ENCODE measurements around the gene TTLL8.
A peak's percentile ranks its signal among the peaks of the same experiment; 100 is the strongest.
"Not testable (repeated sequence)": the region's sequence is repeated elsewhere in the genome, so short reads cannot be mapped to it uniquely, and the experiment has no call there.

TTLL8 gene

DNA sequence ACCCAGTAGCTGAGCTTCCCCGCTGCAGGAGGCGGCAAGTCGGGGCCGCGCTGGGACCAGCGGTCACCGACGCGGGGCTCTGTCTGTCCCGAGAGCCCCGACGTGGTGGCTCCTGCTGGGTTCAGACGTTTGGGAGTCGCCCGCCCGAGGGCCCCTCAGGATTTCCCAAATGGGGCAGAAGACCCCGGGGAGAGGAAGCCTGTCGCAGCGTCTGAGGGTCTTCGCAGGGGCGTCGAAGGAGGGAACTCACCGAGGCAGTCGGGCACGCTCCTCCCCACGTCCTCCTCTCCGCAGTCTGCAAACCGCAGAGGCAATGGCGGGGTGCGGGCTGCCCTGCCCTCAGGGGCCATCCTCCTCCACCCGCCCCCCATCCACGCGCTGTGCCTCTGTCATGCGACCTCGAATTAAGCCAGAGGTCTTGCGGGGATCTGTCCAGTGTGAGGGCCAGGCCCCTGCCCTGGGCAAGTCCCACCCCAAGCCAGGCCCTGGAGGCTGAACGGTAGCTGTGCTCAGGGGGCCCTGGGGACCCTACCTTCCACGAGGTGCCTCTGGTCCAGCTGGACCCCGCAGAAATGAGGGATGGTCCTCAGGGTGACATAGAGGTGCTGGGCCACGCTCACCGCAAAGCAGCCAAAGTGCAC lies 58.0 kb downstream of the TTLL8 start:
- no peak for DNase-seq

DNA sequence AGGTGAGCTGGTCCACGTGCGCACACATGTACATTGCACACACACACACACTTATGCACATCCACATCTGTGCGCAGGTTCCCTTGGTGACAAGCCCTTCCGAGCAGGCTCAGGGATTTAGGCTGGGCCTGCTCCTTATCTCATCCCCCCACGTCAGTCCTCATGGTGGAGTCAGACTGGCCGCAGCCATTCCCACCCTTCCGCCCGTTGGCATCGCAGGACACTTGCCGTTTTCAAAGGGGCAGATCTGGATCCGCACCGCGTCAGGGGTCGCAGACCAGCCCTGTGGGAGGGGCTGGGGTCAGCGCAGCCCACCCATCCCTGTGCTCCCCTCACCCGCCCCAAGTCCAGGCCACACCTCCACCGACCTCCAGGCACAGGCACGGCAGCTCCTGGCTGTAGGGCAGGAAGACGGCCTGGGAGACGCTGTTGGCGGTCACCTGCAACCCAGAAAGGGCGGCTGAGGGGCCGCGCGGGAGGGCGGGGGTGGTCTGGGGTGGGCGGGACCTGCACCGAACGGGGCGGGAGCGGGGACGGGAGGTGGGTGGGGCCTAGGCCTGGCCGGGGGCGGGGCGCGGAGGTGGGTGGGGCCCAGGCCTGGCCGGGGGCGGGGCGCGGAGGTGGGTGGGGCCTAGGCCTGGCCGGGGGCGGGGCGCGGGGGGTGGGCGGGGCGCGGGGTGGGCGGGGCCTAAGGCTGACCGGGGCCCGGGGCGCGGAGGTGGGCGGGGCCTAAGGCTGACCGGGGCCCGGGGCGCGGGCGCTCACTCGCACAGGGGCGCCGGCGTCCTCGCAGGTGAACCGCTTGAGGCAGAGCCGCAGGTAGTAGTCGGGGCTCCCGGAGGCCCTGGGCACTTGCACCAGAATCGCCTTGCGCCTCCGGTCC lies 58.8 kb downstream of the TTLL8 start:
- DNase-seq, result peak; percentile 64

- no peak for DNase-seq
Measured at GRCh38 chr22:49998718-49999062, 59.4 kb downstream of the TTLL8 start.

DNA sequence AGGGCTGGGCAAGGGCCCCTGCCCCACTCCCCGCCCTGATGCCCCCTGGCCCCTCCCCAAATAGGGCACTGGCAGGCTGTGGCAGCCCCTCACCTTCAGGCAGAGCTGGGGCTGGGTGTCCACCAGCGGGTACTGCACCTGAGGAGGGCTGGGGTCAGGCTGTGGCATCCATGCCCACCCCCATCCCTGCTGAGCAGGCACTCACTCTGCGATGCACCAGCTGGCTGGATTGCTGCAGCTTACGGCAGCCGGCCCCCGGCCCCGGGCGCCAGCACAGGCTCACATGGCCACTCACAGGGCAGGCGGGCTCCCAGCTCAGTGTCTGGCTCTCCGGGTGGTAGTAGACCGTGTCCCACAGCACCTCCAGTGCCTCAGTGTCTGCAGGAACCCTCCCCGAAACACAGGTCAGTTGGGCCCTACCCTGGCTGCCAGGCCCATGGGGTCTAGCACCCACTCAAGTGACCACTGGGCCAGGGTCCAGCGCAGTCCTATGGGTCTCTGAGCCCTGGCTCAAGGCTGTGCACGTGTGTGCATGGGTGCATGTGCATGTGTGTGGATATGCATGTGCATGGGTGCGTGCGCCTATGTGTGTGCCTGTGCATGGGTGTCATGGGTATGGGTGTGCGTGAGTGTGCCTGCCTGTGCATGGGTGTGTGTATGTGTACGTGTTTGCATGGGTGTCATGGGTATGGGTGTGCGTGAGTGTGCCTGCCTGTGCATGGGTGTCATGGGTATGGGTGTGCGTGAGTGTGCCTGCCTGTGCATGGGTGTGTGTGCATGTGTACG lies 60.0 kb downstream of the TTLL8 start:
- DNase-seq, result peak; percentile 57

- peak; percentile 56 for DNase-seq
Measured at GRCh38 chr22:49997251-49997599, 60.9 kb downstream of the TTLL8 start.

DNA sequence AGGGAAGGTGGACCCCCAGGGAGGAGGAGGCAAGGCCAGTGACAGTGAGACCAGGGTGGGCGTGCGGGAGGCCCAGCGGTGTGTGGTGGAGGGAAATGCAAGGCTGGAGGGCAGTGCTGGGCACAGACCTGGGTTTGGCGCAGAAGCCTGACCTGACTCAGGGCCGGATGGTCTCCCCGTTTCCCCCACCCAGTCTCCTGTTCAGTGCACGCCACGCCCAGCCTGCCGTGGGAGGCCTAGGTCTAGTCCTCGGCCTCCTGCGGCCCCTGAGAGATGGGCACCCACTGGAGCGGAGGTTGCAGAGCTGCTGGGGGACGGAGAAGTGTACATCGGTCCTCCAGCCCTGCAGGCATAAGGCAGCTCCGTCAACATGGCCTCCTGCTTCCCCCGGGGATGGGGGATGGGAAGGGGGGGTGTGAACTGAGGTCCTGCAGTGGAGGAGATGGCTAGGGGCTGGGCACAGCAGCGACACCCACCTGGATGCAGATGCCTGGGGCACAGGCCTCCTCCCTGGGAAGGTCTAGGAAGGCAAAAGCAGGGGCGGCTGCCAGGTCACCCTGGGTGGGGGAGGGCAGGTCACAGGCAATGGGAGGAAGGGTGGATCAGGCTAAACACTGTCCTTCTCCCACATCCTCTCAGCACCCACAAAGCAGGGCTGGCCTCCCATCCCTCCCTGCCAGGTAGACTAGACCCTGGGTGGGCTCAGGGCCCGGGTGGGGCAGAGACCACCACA lies 61.4 kb downstream of the TTLL8 start:
- DNase-seq, result no peak

DNA sequence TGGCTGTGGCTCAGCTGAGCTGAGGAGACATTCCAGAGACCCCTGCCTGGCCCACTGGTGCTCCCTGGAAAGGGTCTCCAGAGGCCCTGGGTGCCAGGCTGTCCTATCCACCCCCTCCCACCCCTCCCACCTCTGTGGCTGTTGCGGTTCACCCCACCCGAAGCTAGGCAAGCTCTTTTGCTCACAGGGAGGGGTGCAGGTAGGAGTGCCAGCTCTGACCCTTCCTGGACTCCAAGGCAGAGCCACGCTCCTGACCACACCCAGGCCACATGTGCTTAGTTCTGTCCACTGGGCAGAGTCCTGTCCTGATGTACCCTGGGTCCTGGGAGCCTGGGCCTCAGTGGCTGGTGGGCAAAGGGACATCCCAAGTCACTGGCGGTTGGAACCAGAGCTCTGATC lies 62.0 kb downstream of the TTLL8 start:
- no peak for DNase-seq

DNA sequence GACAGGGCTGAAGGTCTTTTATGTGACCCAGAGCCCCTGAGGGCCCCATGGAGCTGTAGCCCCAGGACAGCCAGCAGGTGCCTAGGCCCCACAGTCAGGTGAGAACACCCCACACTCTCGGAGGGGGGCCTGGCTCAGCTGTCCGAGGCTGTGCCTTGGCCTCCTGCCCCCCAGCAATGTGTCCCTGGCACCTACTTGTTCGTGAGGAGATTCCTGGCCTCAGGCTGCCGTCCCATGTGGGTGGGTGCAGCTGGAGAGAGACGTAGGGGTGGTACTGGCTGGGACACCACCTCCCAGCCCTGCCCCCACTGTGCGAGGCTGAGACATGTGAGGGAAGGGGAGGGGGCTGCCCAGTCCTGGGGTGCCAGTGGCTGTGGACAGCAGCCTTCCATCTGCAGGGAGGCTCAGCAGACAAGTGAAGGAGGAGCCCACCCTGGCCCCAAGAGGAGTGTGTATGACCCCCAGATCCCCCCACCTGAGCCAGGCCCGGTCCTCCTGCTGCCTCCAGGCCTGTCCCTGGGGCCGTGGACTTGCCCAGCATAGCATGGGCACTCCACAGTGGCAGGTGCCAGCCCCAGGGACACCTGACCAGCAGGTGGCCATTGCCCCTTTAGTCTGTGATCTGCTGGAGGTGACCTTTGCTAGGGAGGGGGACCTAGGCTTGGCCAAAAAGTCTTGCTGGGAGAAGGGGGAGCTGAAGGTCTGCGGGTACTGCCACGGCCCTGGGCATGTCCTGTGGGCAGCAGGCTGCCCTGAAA lies 62.6 kb downstream of the TTLL8 start:
- DNase-seq, result no peak

DNA sequence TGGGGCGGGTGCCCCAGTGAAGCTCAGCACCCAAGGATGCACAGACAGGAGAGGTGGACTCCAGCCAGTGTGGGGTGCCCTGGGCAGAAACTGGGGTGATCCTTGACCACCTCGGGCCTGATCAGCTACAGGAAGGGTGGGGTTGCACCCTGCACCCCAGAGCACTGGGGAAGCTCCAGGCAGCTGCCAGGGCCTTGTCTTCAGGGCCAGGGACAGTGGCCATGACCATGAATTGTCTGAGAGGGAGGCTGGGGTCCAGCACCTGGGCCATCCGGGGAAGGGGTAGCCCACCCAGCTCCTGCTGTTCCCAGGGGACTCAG lies 63.1 kb downstream of the TTLL8 start:
- no peak for DNase-seq

DNA sequence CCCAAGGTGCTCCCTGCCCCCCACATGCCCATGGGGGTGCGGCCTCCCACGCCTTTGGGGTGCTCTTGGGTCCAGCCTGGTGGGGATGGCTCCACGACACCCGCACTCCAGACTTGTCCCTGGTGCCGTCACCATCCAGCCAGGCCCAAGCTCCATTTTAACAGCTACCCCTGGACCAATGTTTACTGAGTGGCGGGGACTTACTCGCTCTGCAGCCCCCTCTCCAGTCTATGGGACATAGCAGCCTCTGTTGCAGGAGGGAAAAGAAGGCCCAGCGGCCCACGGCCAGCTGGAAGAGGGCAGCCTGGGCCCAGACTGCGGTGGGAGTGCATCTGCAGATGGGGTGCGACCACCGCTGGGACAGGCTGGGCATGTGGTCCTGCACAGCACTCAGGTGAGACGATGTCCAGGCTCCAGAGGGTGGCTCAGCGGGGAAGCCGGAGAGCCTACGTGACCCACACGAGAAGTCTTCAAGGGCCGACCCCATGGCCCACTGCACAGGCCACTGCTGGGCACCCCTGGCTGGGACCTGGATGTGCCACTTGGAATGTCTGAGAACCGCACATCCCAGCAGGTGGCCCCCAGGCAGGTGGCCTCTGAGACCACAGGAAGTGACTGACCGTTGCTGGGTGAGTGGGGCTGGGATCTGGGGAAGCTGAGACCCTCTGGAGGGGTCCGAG lies 63.6 kb downstream of the TTLL8 start:
- DNase-seq, result no peak

DNA sequence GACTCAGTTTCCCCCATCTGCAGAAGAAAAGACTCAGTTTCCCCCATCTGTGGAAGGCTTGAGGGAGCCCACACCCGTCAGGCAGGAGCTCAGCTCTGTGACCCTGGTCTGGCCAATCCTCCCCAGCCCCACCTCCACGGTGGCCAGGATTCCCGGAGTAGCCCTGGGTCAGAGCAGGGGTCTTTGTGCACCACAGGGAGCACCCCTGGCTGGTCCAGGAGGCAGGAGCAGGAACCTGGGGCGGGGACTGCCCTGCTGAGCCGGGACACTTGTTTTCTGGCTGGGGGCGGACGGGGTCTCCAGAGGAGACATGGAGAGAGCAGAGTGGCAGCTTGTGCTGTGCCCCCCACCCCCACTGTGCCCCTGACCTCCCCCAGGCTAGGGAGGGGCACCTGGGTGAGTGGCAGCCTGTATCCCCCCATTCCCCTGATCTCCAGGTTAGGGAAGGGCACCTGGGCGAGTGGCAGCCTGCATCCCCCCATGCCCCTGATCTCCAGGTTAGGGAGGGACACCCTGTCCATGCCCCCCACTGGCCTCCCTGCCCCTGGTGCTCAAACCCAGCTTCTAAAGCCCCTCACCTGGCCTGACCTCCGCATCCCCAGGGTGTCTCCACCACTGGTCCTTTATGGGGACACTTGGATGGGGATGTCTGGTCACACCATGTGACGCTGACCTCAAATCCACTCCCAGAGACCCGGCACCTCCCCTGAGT lies 64.3 kb downstream of the TTLL8 start:
- DNase-seq, result no peak

- peak; percentile 87 for DNase-seq
Measured at GRCh38 chr22:49992921-49993648, 65.0 kb downstream of the TTLL8 start.

DNA sequence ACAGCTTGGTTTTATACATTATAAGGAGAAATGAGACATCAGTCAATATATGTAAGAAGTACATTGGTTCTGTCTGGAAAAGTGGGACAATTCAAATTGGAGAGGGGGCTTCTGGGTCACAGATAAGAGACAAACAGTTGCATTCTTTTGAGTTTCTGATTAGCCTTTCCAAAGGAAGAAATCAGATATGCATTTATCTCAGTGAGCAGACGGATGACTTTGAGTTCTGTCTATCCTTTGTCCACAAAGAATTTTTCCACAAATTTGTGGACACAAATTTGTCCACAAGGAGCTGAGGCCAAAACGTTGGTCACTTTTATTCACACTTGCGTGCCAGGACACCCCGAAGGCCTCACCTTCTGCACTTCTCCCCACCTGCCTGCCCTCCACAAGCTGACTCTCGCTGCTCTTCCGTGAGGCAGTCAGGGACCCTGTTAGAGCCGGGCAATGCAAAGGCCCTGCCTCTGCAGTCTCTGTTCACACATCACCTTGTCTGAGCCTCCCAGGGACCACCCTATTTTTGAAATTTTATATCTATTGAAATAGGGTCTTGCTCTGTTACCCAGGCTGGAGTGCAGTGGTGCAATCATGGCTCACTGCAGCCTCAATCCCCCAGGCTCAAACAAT lies 66.1 kb downstream of the TTLL8 start:
- DNase-seq, result no peak

- no peak for DNase-seq
Measured at GRCh38 chr22:49991167-49991566, 66.9 kb downstream of the TTLL8 start.

GRCh38 chr22:49989826-49990225 lies 68.3 kb downstream of the TTLL8 start:
- DNase-seq, result not testable (repeated sequence)

- DNase-seq, result no peak
Measured at GRCh38 chr22:49986325-49986724, 71.8 kb downstream of the TTLL8 start.

DNA sequence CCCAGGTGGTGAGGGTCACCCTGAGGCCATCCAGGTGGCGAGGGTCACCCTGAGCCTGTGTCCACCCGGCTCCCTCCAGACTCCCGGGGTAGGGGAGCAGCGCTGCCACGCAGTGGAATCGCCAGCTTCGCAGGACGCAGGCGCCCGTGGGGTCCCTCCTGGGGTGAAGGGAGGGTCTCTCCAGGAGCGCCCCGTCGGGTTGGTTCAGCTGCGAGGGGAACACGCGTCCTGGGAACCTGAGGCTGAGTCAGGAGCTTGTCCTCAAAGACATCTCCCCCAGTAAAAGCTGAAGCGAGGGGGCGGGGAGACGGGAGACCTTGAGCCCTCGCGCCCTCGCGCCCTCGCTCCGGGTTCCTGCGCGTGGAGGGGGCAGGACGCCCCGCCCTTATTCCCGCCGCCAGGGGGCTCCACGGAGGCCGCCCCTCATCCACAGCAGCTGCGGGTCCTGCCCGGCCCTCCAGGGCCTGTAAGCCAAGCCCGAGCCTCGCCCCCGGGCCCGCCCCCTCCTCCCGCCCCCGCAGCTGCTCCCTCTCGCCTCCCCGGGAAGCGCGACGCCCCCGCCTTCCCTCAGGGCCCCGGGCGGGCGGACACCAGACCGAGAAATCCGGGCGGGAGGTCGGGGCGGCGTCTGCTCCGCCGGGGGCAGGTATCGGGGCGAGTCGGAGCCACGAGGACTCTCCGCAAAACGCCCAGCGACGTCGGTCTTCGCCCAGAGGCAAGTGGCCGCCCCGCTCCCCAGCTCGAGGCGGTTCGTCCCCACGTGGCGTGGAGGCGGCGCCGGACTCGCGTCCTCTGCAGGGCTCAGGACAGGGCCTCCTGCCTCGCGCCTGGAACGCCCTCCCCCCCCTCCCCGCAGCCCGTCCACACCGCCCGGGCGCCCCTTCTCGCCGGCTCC lies 74.7 kb downstream of the TTLL8 start:
- peak; percentile 73 for DNase-seq

DNA sequence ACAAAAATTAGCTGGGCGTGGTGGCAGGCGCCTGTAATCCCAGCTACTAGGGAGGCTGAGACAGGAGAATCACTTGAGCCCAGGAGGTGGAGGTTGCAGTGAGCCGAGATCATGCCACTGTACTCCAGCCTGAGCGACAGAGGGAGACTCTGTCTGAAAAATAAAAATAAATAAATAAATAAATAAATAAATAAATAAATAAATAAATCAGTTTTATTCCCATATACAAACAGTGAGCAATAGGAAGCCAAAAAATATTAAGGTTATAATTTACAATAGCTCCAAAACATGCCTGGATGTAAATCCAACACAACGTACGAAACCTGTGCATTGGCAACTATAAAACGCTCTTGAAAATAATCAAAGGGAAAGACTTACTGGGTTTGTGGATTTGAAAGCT lies 76.3 kb downstream of the TTLL8 start:
- DNase-seq, result not testable (repeated sequence)

All from activated CD8-positive, alpha-beta memory T cell treated with anti-CD3 and anti-CD28 coated beads for 24 hours (primary cell).